SK-N-SH (cell line): ENCODE measurements around the gene PORCN. TPM values are rescaled to one million over a fixed set of nuclear protein-coding genes. Genes with fewer than 3 reads are reported as not detected.

Experiments used
- CTCF ChIA-PET: fragments of 300-600, 350-600 bp; formaldehyde crosslinking; extraction: SDS; loops from one replicate; lab custom pipeline; 2021; lab: Yijun Ruan, JAX
- POLR2A ChIA-PET: fragments of 350-600 bp; sonication (Branson Sonifier 250); formaldehyde crosslinking; extraction: SDS; loops from one replicate; lab custom pipeline; 2020; ENCODE audit warnings: antibody characterized with exemption, inconsistent platforms; lab: Yijun Ruan, JAX
- DNase-seq: peaks from one replicate; pipeline ENCODE4 v3.0.0; 2012
- H2AFZ ChIP-seq: fragments of 200-600 bp; sonication (generic); 2 replicates; pipeline ENCODE4 v1.8.1; 2016; ENCODE audit warnings: antibody characterized with exemption, mild to moderate bottlenecking, low read depth
- H3F3A ChIP-seq: fragments of 200-600 bp; sonication (generic); replicated peaks from 2 replicates; pipeline ENCODE3; 2016; ENCODE audit warnings: antibody characterized with exemption, mild to moderate bottlenecking; ENCODE audit not compliant: insufficient read depth
- H3K27ac ChIP-seq, 2 experiments: fragments of 200-500 bp in 1 of 2; fragments of 200-600 bp in 1 of 2; sonication (Bioruptor generic) in 1 of 2; sonication (generic), shearing (Covaris generic) in 1 of 2; 2 replicates each; pipeline versions ENCODE4 v1.5.1 to v1.6.1; 2014 to 2016; ENCODE audit warnings: low read depth in 2 of 2, inconsistent platforms in 1 of 2, low read length in 1 of 2, mild to moderate bottlenecking in 1 of 2, mixed read lengths in 1 of 2
- H3K27me3 ChIP-seq: fragments of 200-600 bp; sonication (generic), shearing (Covaris generic); 2 replicates; pipeline ENCODE4 v1.6.1; 2016; ENCODE audit warnings: mixed run types; ENCODE audit not compliant: insufficient read depth
- H3K36me3 ChIP-seq, 2 experiments: fragments of 200-500 bp in 1 of 2; fragments of 200-600 bp in 1 of 2; sonication (Bioruptor generic) in 1 of 2; sonication (generic) in 1 of 2; replicated peaks in 1 of 2; 2 replicates each; pipeline versions ENCODE3 to v1.5.1; 2014 to 2016; ENCODE audit warnings: low read length in 1 of 2, mild to moderate bottlenecking in 1 of 2; ENCODE audit not compliant: insufficient read depth in 2 of 2, control insufficient read depth in 1 of 2
- H3K4me1 ChIP-seq, 2 experiments: fragments of 200-500 bp in 1 of 2; fragments of 200-600 bp in 1 of 2; sonication (Bioruptor generic) in 1 of 2; sonication (generic), shearing (Covaris generic) in 1 of 2; 2 replicates each; pipeline versions ENCODE4 v1.5.1 to v1.6.1; 2014 to 2016; ENCODE audit warnings: low read depth in 1 of 2, low read length in 1 of 2, mixed run types in 1 of 2; ENCODE audit not compliant: insufficient read depth in 2 of 2, control insufficient read depth in 1 of 2
- H3K4me2 ChIP-seq: fragments of 200-600 bp; sonication (generic), shearing (Covaris generic); 2 replicates; pipeline ENCODE4 v1.6.1; 2017; ENCODE audit warnings: mixed run types
- H3K4me3 ChIP-seq, 2 experiments: fragments of 200-500 bp in 1 of 2; fragments of 200-600 bp in 1 of 2; sonication (Bioruptor generic) in 1 of 2; sonication (generic), shearing (Covaris generic) in 1 of 2; 2 replicates each; pipeline versions ENCODE4 v1.5.1 to v1.8.1; 2014 to 2016; ENCODE audit warnings: low read depth in 2 of 2, inconsistent platforms in 1 of 2, low read length in 1 of 2, mild to moderate bottlenecking in 1 of 2, mixed read lengths in 1 of 2, moderate library complexity in 1 of 2
- H3K79me2 ChIP-seq: fragments of 200-600 bp; sonication (generic); 2 replicates; pipeline ENCODE4 v1.8.1; 2017; ENCODE audit warnings: mild to moderate bottlenecking; ENCODE audit not compliant: insufficient read depth
- H3K9ac ChIP-seq: fragments of 200-600 bp; sonication (generic); 2 replicates; pipeline ENCODE4 v1.6.1; 2017; ENCODE audit warnings: mixed run types
- H3K9me2 ChIP-seq: fragments of 200-600 bp; sonication (generic); 2 replicates; pipeline ENCODE4 v1.6.1; 2017; ENCODE audit warnings: mixed run types
- H3K9me3 ChIP-seq: fragments of 200-600 bp; sonication (generic); 2 replicates; pipeline ENCODE4 v1.6.1; 2017; ENCODE audit warnings: mixed run types, mild to moderate bottlenecking, moderate library complexity
- H4K20me1 ChIP-seq: fragments of 200-600 bp; sonication (generic); 2 replicates; pipeline ENCODE4 v1.6.1; 2017; ENCODE audit warnings: mild to moderate bottlenecking, mixed run types; ENCODE audit not compliant: insufficient read depth
- CHD2 ChIP-seq: fragments of 150-350 bp; IDR thresholded peaks from 2 replicates; pipeline ENCODE4 v1.6.1; 2018; ENCODE audit warnings: low read length; ENCODE audit not compliant: partially characterized antibody
- EP300 ChIP-seq, 2 experiments: IDR thresholded peaks; 2 replicates each; pipeline versions ENCODE4 v1.4.0 to v1.6.1; 2012; ENCODE audit warnings: borderline replicate concordance in 1 of 2, low read depth in 1 of 2, low read length in 1 of 2
- EZH2phosphoT487 ChIP-seq: fragments of 200-600 bp; sonication (generic); IDR thresholded peaks from 2 replicates; pipeline ENCODE4 v1.6.1; 2017; ENCODE audit warnings: low read depth, mixed run types, mild to moderate bottlenecking, antibody characterized with exemption, moderate library complexity, borderline replicate concordance
- FOSL2 ChIP-seq: IDR thresholded peaks from 2 replicates; pipeline ENCODE4 v1.4.0; 2012; ENCODE audit warnings: low read depth, mild to moderate bottlenecking, moderate library complexity, borderline replicate concordance
- FOXJ3 ChIP-seq: sonication (generic); formaldehyde crosslinking; IDR thresholded peaks from 2 replicates; pipeline ENCODE4 v1.5.1; 2020; ENCODE audit warnings: mild to moderate bottlenecking, missing genetic modification reagents
- FOXM1 ChIP-seq: IDR thresholded peaks from 2 replicates; pipeline ENCODE4 v1.4.0; 2012; ENCODE audit warnings: low read depth, mild to moderate bottlenecking
- GATA2 ChIP-seq: sonication (generic); formaldehyde crosslinking; IDR thresholded peaks from 2 replicates; pipeline ENCODE4 v1.5.0; 2020; ENCODE audit warnings: mild to moderate bottlenecking, missing genetic modification reagents
- JUND ChIP-seq: IDR thresholded peaks from 2 replicates; pipeline ENCODE4 v1.4.0; 2012
- MAX ChIP-seq: IDR thresholded peaks from 2 replicates; pipeline ENCODE4 v1.4.0; 2012; ENCODE audit warnings: low read depth
- MEF2A ChIP-seq: IDR thresholded peaks from 2 replicates; pipeline ENCODE4 v1.4.0; 2012; ENCODE audit warnings: low read depth, borderline replicate concordance
- MXI1 ChIP-seq: IDR thresholded peaks from 2 replicates; pipeline ENCODE4 v1.6.1; 2012; ENCODE audit warnings: mild to moderate bottlenecking, low read depth, low read length, improper control_type of control experiment
- NRF1 ChIP-seq: IDR thresholded peaks from 2 replicates; pipeline ENCODE4 v1.6.1; 2012; ENCODE audit warnings: low read depth, mild to moderate bottlenecking, low read length
- PBX3 ChIP-seq: IDR thresholded peaks from 2 replicates; pipeline ENCODE4; 2012
- POLR2AphosphoS5 ChIP-seq: IDR thresholded peaks from 2 replicates; pipeline ENCODE4 v1.6.1; 2012; ENCODE audit warnings: low read depth, low read length
- RAD21 ChIP-seq: IDR thresholded peaks from 2 replicates; pipeline ENCODE4 v1.6.1; 2012; ENCODE audit warnings: mild to moderate bottlenecking, low read length
- RCOR1 ChIP-seq: fragments of 150-350 bp; IDR thresholded peaks from 2 replicates; pipeline ENCODE4 v1.6.1; 2017; ENCODE audit warnings: antibody characterized with exemption, low read length
- REST ChIP-seq: IDR thresholded peaks from 2 replicates; pipeline ENCODE4 v1.6.1; 2012; ENCODE audit warnings: mild to moderate bottlenecking, low read depth, low read length, moderate library complexity
- SMC3 ChIP-seq: IDR thresholded peaks from 2 replicates; pipeline ENCODE4 v1.6.1; 2012; ENCODE audit warnings: low read depth, low read length, improper control_type of control experiment
- TCF12 ChIP-seq: IDR thresholded peaks from 2 replicates; pipeline ENCODE4 v1.4.0; 2012
- TEAD4 ChIP-seq: IDR thresholded peaks from 2 replicates; pipeline ENCODE4 v1.4.0; 2012; ENCODE audit warnings: mild to moderate bottlenecking, borderline replicate concordance; ENCODE audit not compliant: insufficient read depth
- USF1 ChIP-seq: IDR thresholded peaks from 2 replicates; pipeline ENCODE4 v1.4.0; 2012; ENCODE audit warnings: low read depth, borderline replicate concordance
- USF2 ChIP-seq: fragments of 150-350 bp; IDR thresholded peaks from 2 replicates; pipeline ENCODE4 v1.6.1; 2017; ENCODE audit warnings: antibody characterized with exemption, low read length, low read depth, borderline replicate concordance
- ZBTB33 ChIP-seq: IDR thresholded peaks from 2 replicates; pipeline ENCODE4 v1.4.0; 2012; ENCODE audit warnings: low read depth, borderline replicate concordance
- WGBS: methylation state at CpG from one replicate; pipeline ENCODE4 v1.1.6; 2017; ENCODE audit warnings: low lambda C conversion rate; 5-methylcytosine and 5-hydroxymethylcytosine counted together
- polyA plus RNA-seq, 3 experiments: library from polyadenylated mRNA; depleted of rRNA; stranded (reverse); fragments of >200 nt; gene quantifications; 2 replicates each; pipeline ENCODE4 v1.2.3, GENCODE V29; 2012

Gene PORCN
- polyA plus RNA-seq, 1 of the 3 experiments (the other 2 are of a cell fraction), result 11.0 TPM

GRCh38 chrX:48496660-48497059 is 12.1 kb upstream of the PORCN start (continued):
- TF ChIP-seq REST (no peak), USF2 (no peak), EP300 (IDR thresholded peaks at IDR 0.05; ENCODE audit: borderline replicate concordance in 1 of 2, low read depth in 1 of 2, low read length in 1 of 2) (no peak), MEF2A (no peak), FOXM1 (no peak)

- no peak for DNase-seq
- no peak overlapping the region for H2AFZ ChIP-seq
- no peak overlapping the region for H3K9ac ChIP-seq
- H3K27ac ChIP-seq, result peak overlapping the region in 1 of 2 experiments; percentile 43; a peak in 2 of 4 replicates
- no peak overlapping the region for H3K4me3 ChIP-seq
- POLR2A ChIA-PET, result no interaction called here
- no peaks in the 10 kb centered on the region for H3K9me2 ChIP-seq
- no peaks in the 10 kb centered on the region for H3K79me2 ChIP-seq
- no peak for TF ChIP-seq CHD2
- no peak for TF ChIP-seq POLR2AphosphoS5
- no peak for TF ChIP-seq PBX3
- TF ChIP-seq MAX, result no peak
- TF ChIP-seq NRF1, result no peak
- TF ChIP-seq RCOR1, result no peak
- no peak for TF ChIP-seq EZH2phosphoT487
- TF ChIP-seq RAD21, result no peak
- no peak for TF ChIP-seq FOXJ3 (CRISPR knock-in tag)
- no peak for TF ChIP-seq TCF12
- no peak for TF ChIP-seq TEAD4
- no peak for TF ChIP-seq SMC3
- TF ChIP-seq USF1, result no peak
- TF ChIP-seq FOSL2, result no peak
- TF ChIP-seq GATA2 (CRISPR knock-in tag), result no peak
- no peak for TF ChIP-seq MEF2A
- TF ChIP-seq ZBTB33, result no peak
- TF ChIP-seq JUND, result no peak
- TF ChIP-seq MXI1, result no peak
- TF ChIP-seq, all 33 proteins: peak for 0
- 38% methylated on average over 5 of the region's 5 CpGs for WGBS
- H3F3A ChIP-seq, result no peaks in the 10 kb centered on the region
- H3K9me3 ChIP-seq, result no peaks in the 10 kb centered on the region
- peak overlapping the region; percentile 3; the same call in 1 of the 2 replicates for H3K4me2 ChIP-seq
- H3K36me3 ChIP-seq, result no peaks in the 10 kb centered on the region
- H4K20me1 ChIP-seq, result no peaks in the 10 kb centered on the region
- CTCF ChIA-PET, result no interaction called here
- H3K4me1 ChIP-seq, result no peaks in the 10 kb centered on the region
- no peaks in the 10 kb centered on the region; the same call in 1 of the 2 replicates for H3K27me3 ChIP-seq
Observed at GRCh38 chrX:48497871-48498270, 10.9 kb upstream of the PORCN start.
